Osteoblast (primary cell): ENCODE data around the gene GRB14. TPM values are rescaled to one million over a fixed set of nuclear protein-coding genes. Genes with fewer than 3 reads are reported as not detected.

ENCODE experiments used
- DNase-seq: peaks from one replicate; pipeline ENCODE4 v3.0.0; 2011; ENCODE audit warnings: low spot score, mixed read lengths; ENCODE audit not compliant: insufficient read length; ENCODE audit errors: missing footprints
- H2AFZ ChIP-seq: 2 replicates; pipeline ENCODE4 v1.6.0; 2011; ENCODE audit warnings: mild to moderate bottlenecking, low read length
- H3K27ac ChIP-seq: 2 replicates; pipeline ENCODE4 v1.5.1; 2011; ENCODE audit warnings: mild to moderate bottlenecking, low read depth, low read length, moderate library complexity
- H3K27me3 ChIP-seq: 2 replicates; pipeline ENCODE4 v1.6.0; 2012; ENCODE audit warnings: mild to moderate bottlenecking, control low read depth, inconsistent platforms, low read length, moderate library complexity; ENCODE audit not compliant: insufficient read depth
- H3K36me3 ChIP-seq: 2 replicates; pipeline ENCODE4 v1.5.1; 2011; ENCODE audit warnings: mild to moderate bottlenecking, low read length, control low read depth, moderate library complexity; ENCODE audit not compliant: insufficient read depth
- H3K4me1 ChIP-seq: 2 replicates; pipeline ENCODE4 v1.5.1; 2011; ENCODE audit warnings: mild to moderate bottlenecking, low read length, control low read depth, moderate library complexity; ENCODE audit not compliant: insufficient read depth
- H3K4me2 ChIP-seq: 2 replicates; pipeline ENCODE4 v1.6.0; 2011; ENCODE audit warnings: mild to moderate bottlenecking, low read length; ENCODE audit not compliant: insufficient read depth
- H3K4me3 ChIP-seq: fragments of 200-600 bp; sonication (generic); 3 replicates; pipeline ENCODE4 v1.5.1; 2012; ENCODE audit warnings: mild to moderate bottlenecking, low read length, inconsistent platforms; ENCODE audit not compliant: insufficient read depth
- H3K79me2 ChIP-seq: 2 replicates; pipeline ENCODE4 v1.6.0; 2012; ENCODE audit warnings: mild to moderate bottlenecking, low read length, control low read depth, inconsistent platforms; ENCODE audit not compliant: insufficient read depth
- H3K9me3 ChIP-seq: 2 replicates; pipeline ENCODE4 v1.5.1; 2011; ENCODE audit warnings: low read depth, low read length, control low read depth
- H4K20me1 ChIP-seq: 2 replicates; pipeline ENCODE4 v1.6.0; 2012; ENCODE audit warnings: mild to moderate bottlenecking, low read length, control low read depth; ENCODE audit not compliant: insufficient read depth
- total RNA-seq: library from RNA; depleted of rRNA; stranded (reverse); fragments of >200 nt; gene quantifications from 2 replicates; pipeline ENCODE4 v1.2.3, GENCODE V29; 2012
- TF ChIP-seq, protein P1 (sequence below): IDR thresholded peaks from 2 replicates; pipeline ENCODE4 v1.5.1; 2011; ENCODE audit warnings: mild to moderate bottlenecking, low read depth, low read length, moderate library complexity; ENCODE audit errors: extremely low read depth

Gene GRB14
- total RNA-seq, 1 donor = 0.72 TPM

DNA sequence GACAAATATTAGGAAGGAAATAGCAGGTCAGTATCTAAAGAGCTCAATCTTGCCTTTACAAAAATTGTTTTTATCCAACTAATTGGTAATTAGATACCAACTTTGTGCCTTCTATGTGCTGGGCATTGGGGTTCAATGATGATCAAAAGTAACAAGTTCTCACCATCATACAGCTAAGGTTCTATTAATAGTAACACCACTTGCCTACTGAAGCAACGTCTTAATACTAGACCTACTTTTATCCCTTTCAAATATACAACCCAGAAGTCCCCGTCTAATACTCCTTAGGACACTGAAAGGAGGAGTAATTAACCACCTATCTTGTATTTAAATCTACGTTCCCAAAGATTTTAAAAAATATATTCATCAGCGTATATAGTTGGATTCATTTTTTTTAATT lies 59.3 kb downstream of the GRB14 start:
- no peaks in the 10 kb centered on the region for H3K4me1 ChIP-seq
- peaks cover 4% of the 10 kb centered on the region for H3K27me3 ChIP-seq
- TF ChIP-seq, protein P1, sequence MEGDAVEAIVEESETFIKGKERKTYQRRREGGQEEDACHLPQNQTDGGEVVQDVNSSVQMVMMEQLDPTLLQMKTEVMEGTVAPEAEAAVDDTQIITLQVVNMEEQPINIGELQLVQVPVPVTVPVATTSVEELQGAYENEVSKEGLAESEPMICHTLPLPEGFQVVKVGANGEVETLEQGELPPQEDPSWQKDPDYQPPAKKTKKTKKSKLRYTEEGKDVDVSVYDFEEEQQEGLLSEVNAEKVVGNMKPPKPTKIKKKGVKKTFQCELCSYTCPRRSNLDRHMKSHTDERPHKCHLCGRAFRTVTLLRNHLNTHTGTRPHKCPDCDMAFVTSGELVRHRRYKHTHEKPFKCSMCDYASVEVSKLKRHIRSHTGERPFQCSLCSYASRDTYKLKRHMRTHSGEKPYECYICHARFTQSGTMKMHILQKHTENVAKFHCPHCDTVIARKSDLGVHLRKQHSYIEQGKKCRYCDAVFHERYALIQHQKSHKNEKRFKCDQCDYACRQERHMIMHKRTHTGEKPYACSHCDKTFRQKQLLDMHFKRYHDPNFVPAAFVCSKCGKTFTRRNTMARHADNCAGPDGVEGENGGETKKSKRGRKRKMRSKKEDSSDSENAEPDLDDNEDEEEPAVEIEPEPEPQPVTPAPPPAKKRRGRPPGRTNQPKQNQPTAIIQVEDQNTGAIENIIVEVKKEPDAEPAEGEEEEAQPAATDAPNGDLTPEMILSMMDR = no peak

DNA sequence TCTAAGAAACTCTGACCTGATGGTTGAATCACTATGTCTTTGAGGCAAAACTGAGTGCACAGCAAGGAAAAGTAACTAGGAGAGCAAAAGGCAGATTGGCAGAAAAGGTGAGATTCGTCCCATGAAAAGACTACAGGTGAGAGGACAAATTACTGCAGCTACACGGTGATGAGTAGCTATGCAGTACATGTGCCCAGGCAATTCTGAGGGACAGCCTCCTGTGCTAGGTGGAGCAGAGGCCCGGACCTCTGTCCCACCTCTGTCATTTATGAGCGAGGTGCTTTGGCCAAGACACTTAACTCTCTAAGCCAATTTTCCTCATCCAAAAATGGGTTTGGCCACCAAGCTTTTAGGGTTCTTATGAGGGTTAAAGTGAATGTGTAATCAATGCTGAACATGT lies 59.9 kb downstream of the GRB14 start:
- H3K4me1 ChIP-seq = no peaks in the 10 kb centered on the region
- DNase-seq = no peak
- H3K9me3 ChIP-seq = no peaks in the 10 kb centered on the region
- peaks cover 4% of the 10 kb centered on the region for H3K27me3 ChIP-seq
- no peak overlapping the region for H3K27ac ChIP-seq
- H3K4me2 ChIP-seq = no peak overlapping the region
- H4K20me1 ChIP-seq = no peaks in the 10 kb centered on the region
- H3K36me3 ChIP-seq = no peaks in the 10 kb centered on the region
- TF ChIP-seq, protein P1 = no peak
- H2AFZ ChIP-seq = no peak overlapping the region
- no peak overlapping the region for H3K4me3 ChIP-seq
- H3K79me2 ChIP-seq = no peaks in the 10 kb centered on the region

More for the DNA sequence above, 59.3 kb downstream of the GRB14 start:
- no peaks in the 10 kb centered on the region for H3K79me2 ChIP-seq
- H4K20me1 ChIP-seq = no peaks in the 10 kb centered on the region
- DNase-seq = no peak
- no peak overlapping the region for H3K4me3 ChIP-seq
- no peak overlapping the region for H3K27ac ChIP-seq
- H2AFZ ChIP-seq = no peak overlapping the region
- no peaks in the 10 kb centered on the region for H3K36me3 ChIP-seq
- no peak overlapping the region for H3K4me2 ChIP-seq
- no peaks in the 10 kb centered on the region for H3K9me3 ChIP-seq

DNA sequence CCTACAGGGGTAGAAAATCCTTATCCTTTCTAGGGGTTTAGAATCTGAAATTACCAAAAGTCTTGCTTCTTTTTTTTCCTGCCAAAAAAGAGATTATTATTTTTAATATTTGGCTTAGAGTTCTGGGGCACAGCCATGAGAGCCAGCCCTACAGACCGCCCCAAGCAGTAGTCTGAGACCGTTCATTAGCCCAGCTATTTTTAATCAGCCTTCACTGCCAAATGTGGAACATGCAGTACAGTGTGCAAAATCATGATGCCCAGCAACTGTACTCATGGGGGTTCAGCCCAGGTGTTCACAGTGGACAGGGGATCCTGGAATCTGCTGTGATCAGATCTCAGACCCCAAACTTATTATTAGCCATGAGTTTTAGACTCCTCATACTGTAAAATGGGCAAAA lies 60.4 kb downstream of the GRB14 start:
- Histone ChIP-seq H3K27ac (no peak overlapping the region), H3K4me1 (no peaks in the 10 kb centered on the region), H3K27me3 (peaks cover 4% of the 10 kb centered on the region), H3K79me2 (no peaks in the 10 kb centered on the region), H3K36me3 (no peaks in the 10 kb centered on the region), H3K9me3 (no peaks in the 10 kb centered on the region), H4K20me1 (no peaks in the 10 kb centered on the region), H3K4me3 (no peak overlapping the region), H3K4me2 (peak overlapping the region; percentile 45), H2AFZ (no peak overlapping the region)
- DNase-seq = no peak
- TF ChIP-seq, protein P1 = no peak

DNA sequence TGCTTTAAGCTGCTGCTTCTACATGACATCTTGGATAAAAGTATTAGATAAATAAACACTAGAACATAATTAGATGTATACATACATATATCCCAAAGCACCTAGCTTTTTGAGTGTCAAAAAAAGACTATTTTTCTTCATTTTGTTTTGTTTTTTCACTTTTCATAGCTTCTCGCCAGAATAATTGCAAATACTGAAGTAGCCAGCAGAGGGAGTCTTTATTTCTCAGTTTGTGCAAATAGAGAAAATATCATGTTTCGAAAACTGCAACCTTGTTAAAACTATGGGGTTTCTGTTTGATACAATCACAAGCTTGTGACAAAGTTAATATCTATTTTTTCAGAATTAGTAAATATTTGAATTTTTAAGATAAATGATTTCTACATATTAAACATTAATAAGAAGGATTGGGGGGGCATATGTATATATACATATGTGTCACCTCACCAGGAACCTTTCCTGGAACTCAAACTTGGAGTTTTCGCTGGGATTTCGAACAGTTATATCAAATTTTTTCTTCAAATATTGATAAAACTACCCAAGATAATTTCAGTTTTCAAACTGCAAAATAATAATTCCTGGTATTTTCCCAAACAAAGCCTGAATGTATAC lies 61.0 kb downstream of the GRB14 start:
- Histone ChIP-seq H3K79me2 (no peaks in the 10 kb centered on the region), H3K9me3 (no peaks in the 10 kb centered on the region), H3K4me3 (no peak overlapping the region), H4K20me1 (no peaks in the 10 kb centered on the region), H3K4me2 (peak overlapping the region; percentile 45), H3K36me3 (no peaks in the 10 kb centered on the region), H3K4me1 (no peaks in the 10 kb centered on the region), H3K27me3 (peaks cover 4% of the 10 kb centered on the region), H3K27ac (no peak overlapping the region), H2AFZ (no peak overlapping the region)
- no peak for DNase-seq
- TF ChIP-seq, protein P1 = peak; percentile 74
